Activated CD4-positive, alpha-beta T cell treated with anti-CD3 and anti-CD28 coated beads, Interleukin-2, amount 50 U/mL, for 16 hours (primary cell): ENCODE results near the gene CTIF.

Experiments
- DNase-seq: peaks from one replicate; pipeline ENCODE4 v3.0.0-alpha.2; 2020

CTIF gene

DNA sequence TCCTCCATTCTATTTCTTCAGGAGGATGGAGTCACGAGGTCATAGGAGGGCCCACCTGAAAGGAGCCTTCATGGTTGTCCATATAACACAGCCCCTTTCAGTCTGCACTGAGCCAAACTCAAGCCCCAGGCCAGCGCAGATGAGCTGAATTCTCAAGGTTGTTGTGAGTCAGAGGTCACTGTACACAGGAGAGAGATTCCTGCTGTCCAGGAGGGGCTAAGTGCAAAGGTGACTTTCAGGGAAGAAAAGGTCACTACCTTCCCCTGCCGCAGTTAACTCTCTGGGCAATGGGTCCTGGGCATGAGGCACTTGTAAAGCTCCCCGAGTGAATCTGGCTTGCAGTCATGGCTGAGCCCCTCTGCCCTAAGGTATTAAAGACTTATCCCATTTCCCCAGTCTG, 150.7 kb downstream of the CTIF start:
- DNase-seq, result no peak

DNA sequence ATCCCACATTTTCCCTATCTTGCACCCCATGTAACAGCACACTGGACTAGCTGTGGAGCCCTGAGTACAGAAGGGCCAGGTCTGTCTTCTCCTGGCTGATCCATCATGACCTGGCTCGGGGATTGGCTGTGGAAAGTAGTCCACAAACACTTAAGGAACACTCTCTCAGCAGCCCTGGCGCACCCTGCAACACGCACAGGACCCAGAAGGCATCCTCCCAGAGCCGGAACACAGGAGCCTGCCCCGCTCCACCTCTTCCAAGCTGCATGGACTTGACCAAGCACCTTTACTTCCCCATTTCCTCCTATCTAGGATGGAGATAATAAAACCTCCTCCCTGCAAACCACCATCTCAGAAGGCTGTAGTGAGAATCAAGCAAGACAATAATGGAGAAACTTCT, 151.7 kb downstream of the CTIF start:
- DNase-seq, result no peak

DNA sequence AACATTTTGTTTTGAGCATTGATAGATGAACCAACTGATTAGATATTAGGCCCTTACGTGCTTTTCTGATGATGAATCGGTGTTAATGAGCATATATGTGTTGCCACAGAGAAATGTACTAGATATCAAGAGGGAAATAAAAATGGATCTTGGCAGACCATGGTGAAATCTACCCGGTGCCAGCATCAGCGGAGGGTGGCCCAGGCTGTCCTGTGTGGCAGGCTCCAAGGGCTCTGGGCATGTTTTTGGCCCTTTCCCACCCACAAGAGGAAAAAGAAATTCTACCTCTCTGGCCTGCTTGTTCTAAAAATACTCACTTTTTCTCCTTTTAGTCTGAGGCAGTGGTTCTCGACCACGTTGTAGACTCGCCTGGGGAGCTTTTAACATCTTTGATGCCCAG, 154.2 kb downstream of the CTIF start:
- no peak for DNase-seq

DNA sequence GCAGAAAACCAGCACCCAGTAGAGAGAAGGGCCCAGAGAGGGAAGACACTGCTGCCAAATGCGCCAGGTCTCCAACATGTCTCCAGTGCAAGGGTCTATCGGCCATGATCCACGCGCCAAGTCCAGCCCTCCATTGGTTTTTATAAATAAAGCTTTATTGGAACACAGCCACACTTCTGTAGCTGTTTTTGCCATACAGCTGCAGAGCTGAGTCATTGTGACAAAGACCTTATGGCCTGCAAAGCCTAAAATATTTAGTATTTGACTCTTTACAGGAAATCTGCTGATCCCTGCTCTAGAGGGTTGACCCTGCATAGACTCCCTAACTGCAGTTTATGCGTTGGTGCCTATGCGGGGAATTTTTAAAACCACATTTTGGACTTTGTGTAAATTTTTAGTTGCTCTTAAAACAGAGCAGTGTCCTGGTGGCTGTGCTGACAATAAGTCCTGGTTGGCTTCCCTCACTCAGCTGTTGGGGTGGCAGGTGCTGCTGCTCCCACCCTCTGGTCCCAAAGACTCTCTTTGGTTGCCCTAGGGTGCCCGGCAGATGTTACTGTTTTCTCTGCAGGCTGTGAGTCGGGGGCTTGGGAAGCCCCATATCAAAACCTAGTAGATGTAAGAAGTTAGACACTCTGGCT, 154.9 kb downstream of the CTIF start:
- DNase-seq, result no peak

DNA sequence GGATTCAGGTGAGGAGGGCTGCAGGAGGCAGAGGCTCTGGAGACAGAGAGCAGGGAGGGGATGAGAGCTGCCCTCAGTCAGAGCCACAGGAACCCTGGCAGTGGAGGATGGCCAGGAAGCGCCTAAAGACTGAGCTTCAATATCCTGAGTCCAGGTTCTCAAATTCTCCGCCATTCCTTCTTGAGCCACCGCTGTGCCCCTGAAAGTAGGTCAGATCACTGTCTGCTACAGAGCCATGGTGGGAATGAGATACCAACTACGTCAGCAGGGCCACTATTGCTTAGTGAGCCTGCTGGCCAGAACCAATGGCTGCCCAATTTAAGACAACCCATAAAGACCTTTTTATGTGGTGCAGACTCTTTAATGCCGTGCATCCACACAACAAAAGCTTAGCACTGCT, 155.5 kb downstream of the CTIF start:
- DNase-seq, result no peak

DNA sequence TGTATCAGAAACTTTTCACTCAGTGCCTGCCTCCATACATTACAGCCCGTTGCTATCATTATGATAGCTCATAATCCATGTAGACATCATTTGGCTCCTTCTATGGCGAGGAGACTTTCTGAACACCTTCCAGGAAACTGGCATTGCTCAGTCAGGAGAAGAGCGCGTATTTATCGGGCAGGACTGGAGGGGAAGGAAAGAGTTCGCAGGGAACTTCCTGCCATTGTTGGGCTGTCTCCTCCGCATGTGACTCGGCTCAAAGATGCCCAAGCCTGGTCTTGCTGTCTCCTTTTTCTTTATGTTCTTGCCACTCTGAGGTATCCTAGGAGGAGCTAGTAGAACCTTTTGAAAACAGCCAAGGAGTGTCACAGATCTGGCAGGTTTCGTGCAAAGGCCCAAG, 156.8 kb downstream of the CTIF start:
- no peak for DNase-seq

DNA sequence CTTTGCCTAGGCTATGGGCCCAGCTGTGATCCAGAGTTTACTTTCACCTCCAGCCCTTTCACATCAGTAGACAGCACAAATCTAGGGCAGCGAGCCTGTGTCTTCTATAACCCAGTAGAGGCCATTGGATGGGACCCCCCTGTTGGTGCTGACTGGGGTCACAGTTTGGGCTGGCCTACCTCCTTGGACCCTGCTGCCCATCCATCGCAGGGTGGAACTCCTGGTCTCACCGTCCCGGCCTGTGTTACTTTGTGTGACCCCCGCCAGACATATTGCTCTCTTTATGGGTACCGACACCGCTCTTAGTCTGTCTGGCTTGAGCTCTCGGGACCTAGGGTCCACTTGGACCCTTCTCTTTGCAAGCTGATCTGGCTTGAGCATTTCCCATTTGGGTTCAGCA, 157.4 kb downstream of the CTIF start:
- DNase-seq, result no peak

DNA sequence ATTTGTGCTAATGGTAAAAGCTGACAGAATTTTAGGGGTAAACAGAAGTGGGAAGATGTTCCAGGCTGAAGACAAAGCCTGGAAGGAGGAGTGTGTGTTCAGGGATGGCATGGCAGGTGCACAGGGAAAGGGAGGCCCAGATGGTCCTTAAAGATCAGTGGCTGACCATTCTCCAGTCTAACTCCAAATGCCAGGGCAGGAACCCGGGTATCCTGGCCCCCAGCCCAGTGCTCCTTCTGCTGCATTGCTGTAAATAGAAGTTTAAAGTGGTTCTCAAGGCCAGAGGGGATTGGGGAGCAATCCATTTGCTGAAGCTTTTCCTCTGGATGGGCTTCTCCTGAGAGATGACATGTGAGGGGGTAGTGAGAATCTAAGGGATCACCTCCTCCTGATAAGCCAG, 158.6 kb downstream of the CTIF start:
- no peak for DNase-seq

DNA sequence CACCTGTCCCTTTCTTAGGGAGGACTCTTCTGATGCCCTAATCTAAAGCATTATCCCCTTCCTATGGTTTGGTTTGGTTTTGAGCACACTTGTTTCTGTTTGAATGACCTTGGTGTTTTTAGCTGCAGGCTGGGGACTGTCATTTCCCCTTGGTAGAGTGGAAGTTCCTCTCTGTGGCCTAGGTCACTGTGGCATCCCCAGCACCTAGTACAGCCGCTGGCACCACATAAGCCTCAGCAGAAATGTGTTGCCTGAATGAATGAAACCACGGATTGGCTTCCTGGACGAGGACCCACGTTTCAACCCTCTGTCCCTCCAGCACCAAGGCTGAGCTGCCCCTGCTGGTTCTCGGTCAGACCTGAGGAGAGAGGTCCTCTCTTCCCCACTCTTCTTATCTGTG, 159.9 kb downstream of the CTIF start:
- peak; percentile 45 for DNase-seq

DNA sequence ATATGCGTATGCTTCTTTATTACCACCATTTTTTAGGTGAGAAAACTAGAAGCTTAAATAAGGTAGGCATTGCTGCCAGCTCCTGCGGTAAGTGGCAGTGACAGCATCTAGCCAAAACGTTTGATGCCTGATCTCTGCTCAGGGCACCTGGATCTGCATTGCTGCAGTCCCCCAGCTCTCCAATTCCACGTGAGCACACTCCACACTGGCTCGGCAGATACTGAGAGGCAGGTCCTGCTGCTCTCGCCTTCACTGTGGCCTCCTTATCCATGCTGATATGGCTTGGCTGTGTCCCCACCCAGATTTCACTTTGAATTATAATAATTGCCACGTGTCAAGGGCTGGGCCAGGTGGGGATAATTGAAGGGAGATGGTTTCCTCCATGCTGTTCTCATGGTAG, 160.9 kb downstream of the CTIF start:
- no peak for DNase-seq

DNA sequence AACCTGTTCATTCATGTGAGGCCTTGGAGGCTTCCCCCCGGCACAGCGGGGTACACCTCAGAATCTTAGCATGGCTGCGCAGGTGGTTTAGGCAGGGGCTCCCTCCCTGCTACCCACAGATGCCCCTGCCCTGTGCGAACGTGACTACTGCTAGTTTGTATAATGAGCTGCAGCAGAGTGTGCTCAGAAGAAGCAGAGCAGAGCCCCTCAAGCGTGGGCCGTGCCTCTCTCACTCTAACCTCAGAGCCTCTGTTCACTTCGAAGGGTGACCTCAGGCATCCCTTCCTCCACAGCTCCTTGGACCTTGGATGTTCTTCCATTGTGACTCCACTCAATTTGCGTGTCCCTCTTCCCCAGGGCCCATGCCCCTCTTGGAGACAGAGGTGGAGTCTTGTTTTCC, 161.6 kb downstream of the CTIF start:
- DNase-seq, result no peak

DNA sequence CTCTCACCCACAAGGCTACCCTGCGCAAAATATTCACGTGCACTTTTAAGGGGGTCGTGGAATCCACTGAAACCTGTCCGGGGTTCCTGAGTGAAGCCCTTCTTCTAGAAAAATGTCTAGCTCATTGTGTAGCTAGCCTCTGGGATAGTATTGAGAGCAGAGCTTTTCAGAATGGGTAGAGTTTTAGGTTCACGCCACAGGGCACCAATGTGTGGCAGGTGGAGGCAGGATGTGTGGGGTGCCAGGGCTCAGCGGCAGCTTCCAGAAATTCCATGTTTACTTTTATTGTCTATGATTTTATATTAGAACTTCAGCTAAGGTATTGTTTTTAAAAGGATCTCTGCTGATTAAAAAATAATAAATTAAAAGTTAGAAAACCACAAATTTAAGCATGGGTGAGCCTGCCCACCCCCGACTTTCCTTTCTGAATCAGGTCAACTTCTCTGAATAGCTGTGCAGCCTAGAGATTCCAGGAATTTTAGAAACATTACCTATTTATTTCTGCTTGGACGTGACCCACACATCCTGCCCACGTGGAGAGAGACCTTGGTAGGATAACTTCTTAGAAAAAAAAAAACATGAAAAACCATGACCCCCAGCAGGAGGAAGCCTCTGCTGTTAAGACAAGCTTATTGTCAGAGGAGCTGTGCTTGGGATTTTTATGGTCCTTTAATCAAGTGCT, 163.7 kb downstream of the CTIF start:
- DNase-seq, result no peak

DNA sequence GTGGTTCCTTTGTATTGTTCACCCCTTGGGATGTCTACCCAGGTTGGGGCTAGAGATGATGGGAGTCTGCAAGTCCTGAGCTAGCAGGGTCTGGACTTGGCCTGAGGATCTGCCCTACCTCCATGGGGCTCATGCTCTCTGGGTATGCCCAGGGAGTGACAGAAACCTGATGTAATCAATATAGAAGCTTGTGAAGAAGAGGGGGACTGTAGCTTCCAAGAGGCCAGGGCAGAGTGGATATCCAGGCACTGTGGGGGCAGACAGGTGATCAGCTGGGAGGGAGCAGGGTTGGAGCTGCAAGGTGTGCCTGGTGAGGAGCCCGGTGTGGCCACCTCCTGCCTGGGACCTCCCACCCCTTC, 164.2 kb downstream of the CTIF start:
- DNase-seq, result no peak

DNA sequence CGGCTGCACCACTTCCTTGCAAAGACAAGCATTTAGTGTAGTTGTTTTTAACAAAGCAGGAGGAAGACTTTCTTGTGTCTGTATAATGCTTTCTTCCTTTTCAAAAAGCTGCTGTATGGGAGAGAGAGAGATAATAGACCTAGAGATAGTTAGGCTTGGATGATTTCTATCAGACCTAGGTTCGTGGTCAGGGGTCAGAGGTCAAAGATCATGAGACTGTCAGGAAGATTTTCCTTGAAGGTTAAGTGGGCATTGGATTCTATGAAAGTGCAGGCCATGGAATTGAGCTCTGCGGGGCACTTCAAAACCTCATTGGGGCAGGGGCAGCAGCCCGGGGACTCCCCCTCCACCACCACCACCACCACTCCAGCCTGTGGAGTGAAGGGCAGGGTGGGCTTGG, 164.6 kb downstream of the CTIF start:
- DNase-seq, result no peak

DNA sequence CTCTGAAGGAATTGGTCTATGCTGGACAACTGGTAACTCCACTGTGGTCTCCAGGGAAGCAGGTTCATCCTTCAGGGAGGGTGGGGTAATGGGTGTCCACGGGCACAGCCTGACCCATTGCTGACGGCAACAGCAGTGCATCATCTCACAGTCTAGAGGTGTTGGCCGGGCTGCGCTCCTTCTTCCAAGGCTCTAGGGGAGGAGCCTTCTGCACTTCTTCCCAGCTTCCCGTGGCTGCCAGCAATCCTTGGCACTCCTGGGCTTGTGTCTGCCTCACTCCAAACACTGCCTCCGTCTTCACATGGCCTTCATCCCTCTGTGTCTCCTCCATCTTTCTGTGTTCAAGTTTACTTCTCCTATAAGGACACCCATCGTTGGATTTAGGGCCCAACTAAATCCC, 166.2 kb downstream of the CTIF start:
- DNase-seq, result no peak

DNA sequence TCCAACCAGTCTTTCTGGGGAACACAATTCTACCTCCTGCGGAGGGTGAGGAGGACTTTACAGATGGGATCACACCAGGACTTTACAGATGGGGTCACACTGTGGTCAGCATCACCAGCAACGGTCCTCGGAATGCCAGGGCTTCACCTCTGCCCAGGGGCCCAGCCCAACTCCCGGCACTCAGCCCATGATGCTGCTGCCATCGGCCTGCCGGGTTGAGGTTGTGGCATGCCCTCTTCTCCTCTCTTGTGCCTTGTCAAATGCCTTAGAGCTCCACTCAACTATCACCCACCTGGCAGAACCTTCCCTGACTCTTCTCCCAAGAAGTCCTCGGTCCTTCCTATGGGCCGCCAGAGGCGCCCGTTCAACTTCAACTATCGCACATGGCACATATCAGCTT, 166.7 kb downstream of the CTIF start:
- no peak for DNase-seq

DNA sequence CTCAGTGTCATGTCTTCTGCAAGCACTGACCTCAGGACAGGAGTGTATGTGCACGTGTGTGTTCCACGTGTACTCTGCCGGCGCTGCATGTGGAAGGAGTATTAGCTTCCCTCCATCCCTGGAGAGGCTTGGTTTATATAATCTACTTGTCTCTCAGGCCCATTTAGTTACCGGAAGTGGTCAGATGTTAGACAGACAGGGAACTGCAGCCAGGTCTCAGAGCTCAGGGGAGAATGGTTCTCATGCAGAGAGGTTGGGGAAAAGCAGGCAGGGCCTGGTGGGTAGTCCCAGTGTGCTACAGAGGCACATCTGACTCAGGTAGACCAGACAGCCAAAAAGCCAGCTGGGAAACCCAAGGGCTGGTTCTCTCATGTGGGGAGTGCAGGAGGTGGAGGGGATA, 167.9 kb downstream of the CTIF start:
- DNase-seq, result no peak

DNA sequence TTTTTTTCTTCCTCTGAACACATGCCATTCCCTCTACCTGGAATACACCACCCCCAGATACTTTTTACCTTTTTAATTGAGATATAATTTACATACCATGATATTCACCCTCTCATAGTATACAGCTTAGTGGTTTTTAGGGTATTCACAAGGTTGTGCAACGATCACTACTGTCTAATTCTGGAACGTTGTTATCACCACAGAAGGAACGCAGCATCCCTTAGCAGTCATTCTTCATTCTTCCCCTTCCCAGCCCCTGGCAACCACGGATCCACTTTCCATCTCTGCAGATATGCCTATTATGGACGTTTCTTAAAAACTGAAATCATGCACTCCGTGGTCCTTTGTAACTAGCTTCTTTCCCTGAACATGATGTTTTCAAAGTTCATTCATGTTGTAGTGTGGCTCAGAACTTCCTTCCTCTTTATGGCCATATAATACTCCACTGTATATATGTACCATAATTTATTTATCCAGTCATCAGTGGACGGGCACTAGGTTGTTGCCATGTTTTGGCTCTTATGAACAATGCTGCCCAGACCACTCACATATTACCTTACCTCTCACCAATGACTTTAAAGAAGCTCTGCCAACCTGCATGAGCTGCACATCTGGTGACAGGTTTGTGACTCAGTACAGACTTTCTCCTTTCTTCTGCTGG, 168.9 kb downstream of the CTIF start:
- DNase-seq, result no peak

DNA sequence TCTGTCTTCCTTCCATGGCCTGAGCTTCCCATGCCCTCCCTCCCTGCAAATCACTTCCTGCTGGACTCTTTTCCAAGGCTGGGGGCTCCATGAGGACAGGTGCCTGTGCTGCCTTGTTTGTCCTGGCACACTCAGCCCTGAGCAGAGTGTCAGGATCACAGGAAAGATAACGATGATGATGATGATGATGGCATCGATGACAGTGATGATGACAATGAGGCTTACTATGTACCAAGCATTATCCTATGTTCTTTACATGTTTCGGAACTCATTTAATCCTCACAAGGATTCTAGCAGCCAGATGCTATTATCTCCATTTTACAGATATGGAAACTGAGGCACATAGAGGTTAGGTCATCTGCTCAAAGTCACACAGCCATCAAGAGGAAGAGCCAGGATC, 170.0 kb downstream of the CTIF start:
- DNase-seq, result no peak

DNA sequence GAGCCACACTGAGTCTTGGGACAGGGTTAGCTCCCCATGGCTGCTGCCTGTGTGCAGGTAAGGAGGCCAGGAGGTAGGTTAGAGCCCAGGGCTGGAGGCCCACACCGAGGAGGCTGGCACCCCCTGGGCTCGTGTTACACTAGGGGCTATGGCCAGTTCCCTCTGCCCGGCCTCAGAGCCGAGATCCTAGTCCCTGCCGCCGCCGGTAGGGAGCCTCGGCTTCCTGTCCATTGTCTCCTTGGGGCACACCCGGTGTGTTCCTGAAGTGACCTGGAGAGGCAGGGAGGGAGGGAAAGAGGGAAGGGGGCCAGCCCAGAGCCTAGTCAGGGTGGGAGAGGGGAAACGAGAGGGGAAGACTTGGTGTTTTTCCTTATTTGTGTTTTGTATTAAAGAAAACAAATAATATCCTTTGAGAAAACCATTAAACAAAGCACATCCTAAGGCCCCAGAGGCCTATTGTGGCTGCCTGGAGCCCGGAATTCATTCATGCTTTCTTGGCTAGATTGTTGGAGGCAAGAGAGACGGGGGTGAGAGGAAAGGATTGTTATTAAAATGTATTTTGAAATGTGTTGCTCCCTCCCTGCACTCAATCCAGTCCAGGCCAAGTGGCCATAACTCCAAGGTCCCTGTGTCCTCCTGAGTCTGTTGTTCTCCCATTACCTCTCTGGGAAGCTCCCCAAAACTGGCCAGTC, 170.7 kb downstream of the CTIF start:
- DNase-seq, result no peak

DNA sequence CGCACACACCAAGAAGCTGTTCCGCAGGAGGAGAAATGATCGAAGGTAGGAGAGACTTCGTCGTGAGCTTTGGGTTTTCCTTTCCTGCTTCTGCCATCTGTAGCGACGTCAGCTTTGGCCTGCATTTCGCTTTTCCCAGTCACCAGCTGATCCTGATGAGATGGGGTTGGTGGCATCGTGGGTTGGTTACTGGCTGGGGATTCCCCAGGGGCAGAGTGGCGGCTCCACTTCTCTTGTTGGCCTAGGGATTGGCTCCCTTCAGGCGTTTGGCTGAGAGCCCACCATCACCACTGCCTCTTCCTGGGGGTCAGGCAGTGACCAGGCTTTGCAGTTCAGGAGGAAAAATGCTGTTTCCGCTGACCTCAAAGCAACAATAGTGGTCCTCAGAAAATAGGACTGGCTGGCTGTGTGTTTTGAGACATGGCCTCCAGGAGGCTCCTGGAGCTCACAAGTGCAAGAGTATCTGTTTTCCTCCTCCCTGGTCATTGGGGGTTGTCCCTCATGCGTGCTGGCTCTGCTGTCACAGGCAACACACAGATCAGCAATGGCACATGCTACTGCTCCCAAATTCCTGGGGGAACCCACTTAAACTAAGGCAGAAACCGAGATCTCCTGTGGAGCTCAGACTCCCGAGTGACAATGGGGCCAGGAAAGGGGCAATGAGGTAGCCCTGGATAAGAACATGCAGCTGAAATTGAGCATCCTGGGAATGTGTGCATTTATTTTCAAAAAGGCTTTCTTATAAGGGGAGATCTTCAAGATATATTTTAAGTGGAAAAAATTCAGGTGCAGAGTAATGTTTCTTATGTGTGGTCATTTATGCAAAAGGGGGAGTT, 173.0 kb downstream of the CTIF start:
- DNase-seq, result peak; percentile 5

DNA sequence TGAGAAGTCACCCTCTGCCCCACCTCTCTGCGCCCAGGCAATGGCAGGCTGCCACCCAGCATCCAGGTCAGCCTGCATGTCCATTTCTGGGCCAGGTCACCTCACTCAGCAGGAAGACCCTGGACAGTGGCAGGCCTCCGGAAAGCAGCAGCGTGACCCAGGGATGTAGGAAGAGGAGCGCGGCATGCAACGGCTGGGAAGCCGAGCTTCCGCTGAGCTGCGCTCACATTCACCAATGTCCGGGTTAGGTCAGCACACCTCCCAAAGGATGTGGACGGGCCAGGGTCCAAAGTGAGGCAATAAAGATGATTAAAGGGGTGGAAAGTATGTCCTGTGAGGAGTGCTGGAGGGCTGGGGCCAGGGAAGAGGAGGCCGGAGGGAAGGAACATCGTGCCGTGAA, 174.5 kb downstream of the CTIF start:
- DNase-seq, result no peak

DNA sequence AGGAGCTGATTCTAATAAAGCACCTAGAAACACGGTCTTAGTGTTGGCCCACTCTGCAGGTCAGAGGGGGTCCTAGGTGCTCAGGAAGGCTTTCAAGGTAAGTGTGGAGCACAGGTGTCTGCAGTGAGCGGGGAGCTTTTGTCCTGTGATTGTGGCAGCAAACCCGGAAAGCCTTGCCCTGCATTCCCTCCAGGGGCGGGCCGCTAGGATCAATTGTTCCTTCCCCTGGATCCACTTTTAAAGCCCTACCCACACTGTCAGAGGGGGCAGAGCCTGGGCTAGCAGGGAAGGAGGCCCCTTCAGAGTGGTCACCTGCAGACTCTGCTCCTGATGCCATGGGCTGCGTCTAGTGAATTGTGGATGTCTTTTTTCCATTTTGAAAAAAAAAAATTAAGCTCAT, 176.0 kb downstream of the CTIF start:
- DNase-seq, result no peak
